ENCODE results near the gene COQ9.
"Not testable (repeated sequence)": the region's sequence is repeated elsewhere in the genome, so short reads cannot be mapped to it uniquely, and the experiment has no call there.

The COQ9 gene

GRCh38 chr16:57447186-57447962 is at the start of gene COQ9, which contains the start of gene CIAPIN1:
TSS of gene COQ9 (plus strand) at chr16:57447479. CDS start at chr16:57447506, 27 bp downstream.
TSS of gene CIAPIN1 (minus strand) at chr16:57447385. CDS start at chr16:57440928, 6,457 bp downstream.
- in situ Hi-C loops (cut with HindIII; ENCODE audit: low sequenced_read_pairs) = no loop called here

- in situ Hi-C loops (cut with HindIII; ENCODE audit: low sequenced_read_pairs) = not testable (repeated sequence)
These were observed 49.8 kb upstream of the COQ9 start for GRCh38 chr16:57397493-57397892.

GRCh38 chr16:57401943-57402640 is 45.2 kb upstream of the COQ9 start:
- in situ Hi-C loops (cut with HindIII; ENCODE audit: low sequenced_read_pairs) = no loop called here

DNA sequence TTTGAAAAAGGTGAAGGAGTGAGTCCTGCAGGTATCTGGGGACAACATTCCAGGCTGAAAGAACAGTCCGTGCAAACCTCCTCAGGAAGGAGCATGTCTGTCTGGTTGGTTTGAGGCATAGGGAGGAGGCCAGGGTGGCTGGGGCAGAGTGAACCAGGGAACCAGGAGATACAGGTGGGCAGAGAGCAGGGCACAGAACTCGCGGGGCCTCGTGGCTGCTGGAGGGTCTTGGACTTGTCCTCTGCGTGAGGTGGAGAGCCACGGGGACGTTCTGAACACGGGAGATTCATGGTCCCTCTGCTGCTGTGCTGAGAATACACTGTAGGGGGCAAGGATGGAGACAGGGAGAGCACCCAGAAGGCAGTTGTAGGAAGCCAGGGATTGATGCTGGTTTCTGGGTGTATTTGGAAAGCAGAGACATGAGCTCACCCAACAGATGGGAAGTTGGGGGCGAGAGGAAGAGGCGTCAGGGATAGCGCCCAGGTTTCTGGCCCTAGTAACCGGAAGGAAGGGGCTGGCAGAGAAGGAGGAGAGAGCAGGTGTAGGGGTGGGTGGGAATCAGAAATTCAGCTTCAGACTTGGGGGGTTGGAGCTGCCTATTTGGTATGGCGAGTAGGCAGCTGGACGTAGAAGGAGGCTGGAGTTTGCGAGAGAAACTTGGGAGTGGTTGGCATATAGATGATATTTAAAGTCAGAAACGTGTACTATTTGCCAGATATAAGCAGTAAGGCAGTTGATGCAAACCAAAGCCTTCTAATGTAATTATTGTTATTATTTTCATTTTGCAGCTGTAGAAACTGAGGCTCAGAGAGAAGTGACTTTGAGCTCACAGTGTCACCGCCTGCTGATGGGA is 43.1 kb upstream of the COQ9 start, which contains the start of gene CCL17:
Gene CCL17 (plus strand): TSS at position 803 of the 853 bp plus-strand sequence. CDS start 9,166 bp downstream, outside the sequence.
- in situ Hi-C loops (cut with HindIII; ENCODE audit: low sequenced_read_pairs) = no loop called here

- in situ Hi-C loops (cut with HindIII; ENCODE audit: low sequenced_read_pairs) = no loop called here
These were observed 42.2 kb upstream of the COQ9 start for GRCh38 chr16:57405097-57405496.

GRCh38 chr16:57406881-57407280 is 40.4 kb upstream of the COQ9 start:
- in situ Hi-C loops (cut with HindIII; ENCODE audit: low sequenced_read_pairs) = no loop called here

GRCh38 chr16:57407521-57408353 is 39.5 kb upstream of the COQ9 start:
- in situ Hi-C loops (cut with HindIII; ENCODE audit: low sequenced_read_pairs) = no loop called here

DNA sequence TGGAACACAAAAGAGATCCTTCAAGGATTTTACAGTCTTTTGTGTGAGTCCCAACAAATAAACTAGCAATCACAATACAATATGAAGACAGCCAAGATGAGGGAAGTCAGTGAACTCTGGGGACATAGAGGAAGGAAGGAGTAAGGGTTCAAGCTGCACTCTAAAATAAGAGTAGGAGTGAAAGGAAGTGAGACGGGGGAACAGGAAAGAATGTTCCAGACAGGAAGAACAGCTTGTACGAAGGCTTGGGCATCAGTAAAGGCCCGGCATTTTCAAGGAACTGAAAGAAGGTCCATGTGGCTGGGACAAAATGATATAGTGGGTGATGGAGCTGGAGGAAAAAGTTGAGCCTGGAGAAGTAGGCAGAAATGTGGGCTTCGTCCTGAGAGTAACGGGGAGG is 38.2 kb upstream of the COQ9 start:
- in situ Hi-C loops (cut with HindIII; ENCODE audit: low sequenced_read_pairs) = no loop called here

- in situ Hi-C loops (cut with HindIII; ENCODE audit: low sequenced_read_pairs) = no loop called here
These were observed 37.2 kb upstream of the COQ9 start for GRCh38 chr16:57409870-57410587.

- in situ Hi-C loops (cut with HindIII; ENCODE audit: low sequenced_read_pairs) = no loop called here
These were observed 35.8 kb upstream of the COQ9 start for GRCh38 chr16:57411362-57411976.

DNA sequence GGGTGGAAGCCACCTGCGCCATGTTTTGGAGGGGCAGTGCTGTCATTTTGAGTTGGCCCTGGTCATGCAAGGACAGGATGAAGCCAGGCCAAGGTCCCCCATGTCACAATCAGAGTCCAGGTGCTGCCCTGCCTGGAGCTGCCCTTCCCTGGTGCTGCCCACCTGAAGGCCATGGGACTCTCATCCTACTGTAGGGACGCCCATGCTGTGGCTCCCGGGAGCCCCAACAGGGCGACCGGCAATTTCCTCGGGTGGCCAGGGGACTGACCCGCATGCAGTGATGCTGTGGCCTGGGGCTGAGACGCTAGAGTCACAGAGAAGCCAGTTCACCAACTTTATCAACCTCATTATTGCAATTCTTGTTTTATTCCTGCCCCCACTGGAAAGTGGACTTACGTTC is 34.7 kb upstream of the COQ9 start:
- in situ Hi-C loops (cut with HindIII; ENCODE audit: low sequenced_read_pairs) = no loop called here

DNA sequence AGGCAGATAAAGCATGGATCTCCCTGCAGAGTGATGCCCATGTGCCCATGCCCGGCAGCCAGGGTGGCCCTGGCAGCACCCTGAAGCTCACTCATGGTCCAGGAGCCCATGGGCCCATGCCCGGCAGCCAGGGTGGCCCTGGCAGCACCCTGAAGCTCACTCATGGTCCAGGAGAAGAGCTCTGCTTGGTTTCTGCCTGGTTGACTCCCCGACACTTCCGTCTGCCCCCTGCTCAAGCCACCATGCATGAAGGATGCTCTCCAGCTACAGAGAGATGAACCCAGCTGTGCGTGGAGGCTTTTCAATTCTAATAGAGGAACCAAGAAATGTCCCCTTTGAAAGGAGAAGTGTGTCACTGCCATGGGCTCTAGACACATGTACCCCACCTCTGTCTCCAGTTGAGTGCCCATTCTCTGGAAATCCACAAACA is 34.0 kb upstream of the COQ9 start:
- in situ Hi-C loops (cut with HindIII; ENCODE audit: low sequenced_read_pairs) = no loop called here

DNA sequence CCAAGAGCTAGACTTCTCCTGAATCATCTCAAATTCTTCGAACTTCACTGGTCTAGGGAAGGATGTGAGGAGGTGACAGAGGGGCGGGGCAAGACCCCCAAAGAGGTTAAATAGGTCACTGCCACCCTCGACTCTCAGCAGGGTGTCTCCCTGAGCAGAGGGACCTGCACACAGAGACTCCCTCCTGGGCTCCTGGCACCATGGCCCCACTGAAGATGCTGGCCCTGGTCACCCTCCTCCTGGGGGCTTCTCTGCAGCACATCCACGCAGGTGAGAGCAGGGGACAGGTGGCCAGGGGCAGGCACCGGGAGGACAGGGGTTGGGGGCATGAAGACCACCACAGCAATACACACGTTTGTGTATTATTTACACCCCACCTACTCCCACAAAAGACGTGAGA is 33.5 kb upstream of the COQ9 start:
- in situ Hi-C loops (cut with HindIII; ENCODE audit: low sequenced_read_pairs) = no loop called here

GRCh38 chr16:57416084-57416483 is 31.2 kb upstream of the COQ9 start:
- in situ Hi-C loops (cut with HindIII; ENCODE audit: low sequenced_read_pairs) = loop anchor here (5.0 kb wide), 2 partner anchors 91 to 109 kb away; no protein-coding TSS in a partner anchor

DNA sequence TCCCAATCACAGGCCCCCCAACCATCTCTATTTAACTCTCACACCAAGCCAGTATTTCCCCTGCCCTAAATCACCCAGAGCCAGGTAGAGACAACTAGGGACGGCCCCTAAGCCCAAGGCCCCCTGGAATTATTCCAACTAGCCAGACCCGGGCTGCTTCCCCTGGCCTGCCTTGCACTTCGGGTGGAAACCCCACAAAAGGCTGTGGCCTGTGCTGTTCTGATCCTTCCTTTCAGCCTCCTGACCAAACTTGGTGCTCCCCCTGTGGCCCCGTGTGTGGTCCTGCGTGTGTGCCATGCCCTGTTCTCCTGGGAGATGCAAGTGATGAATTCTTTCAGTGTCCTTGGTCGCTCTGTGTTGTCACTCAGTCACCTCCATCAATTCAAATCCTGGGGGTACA is 27.8 kb upstream of the COQ9 start:
- in situ Hi-C loops (cut with HindIII; ENCODE audit: low sequenced_read_pairs) = loop anchor here (5.0 kb wide), 2 partner anchors 88 to 112 kb away; no protein-coding TSS in a partner anchor

- in situ Hi-C loops (cut with HindIII; ENCODE audit: low sequenced_read_pairs) = no loop called here
These were observed 25.0 kb upstream of the COQ9 start for GRCh38 chr16:57422026-57422944.

DNA sequence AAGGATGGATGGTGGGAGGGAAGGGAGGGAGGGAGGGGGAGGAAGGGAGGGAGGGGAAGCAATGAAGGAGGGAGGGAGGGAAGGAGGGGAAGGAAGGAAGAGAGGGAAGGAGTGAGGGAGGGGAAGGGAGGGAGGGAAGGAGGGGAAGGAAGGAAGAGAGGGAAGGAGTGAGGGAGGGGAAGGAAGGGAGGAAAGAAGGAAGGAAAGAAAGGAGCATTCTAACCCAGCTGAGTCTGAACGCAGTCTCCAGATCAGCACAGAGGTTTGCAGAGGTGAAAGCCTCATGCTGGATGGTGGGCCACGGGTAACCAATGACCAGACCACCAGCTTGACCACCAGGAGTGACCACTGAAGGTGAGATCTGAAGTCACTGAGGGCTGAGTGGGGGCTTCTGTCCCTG is 24.1 kb upstream of the COQ9 start:
- in situ Hi-C loops (cut with HindIII; ENCODE audit: low sequenced_read_pairs) = no loop called here

- in situ Hi-C loops (cut with HindIII; ENCODE audit: low sequenced_read_pairs) = no loop called here
These were observed 22.7 kb upstream of the COQ9 start for GRCh38 chr16:57424583-57424982.
